Aorta (tissue), 5 donors: ENCODE results near the gene FOCAD. TPM values are rescaled to one million over a fixed set of nuclear protein-coding genes. Genes with fewer than 3 reads are reported as not detected.

ENCODE experiments used
- ATAC-seq: fragments of 200-7000 bp; cut with Tn5 transposase; one replicate; pipeline ENCODE4 v1.9.1; 2022; ENCODE audit warnings: moderate library complexity; ENCODE audit not compliant: low FRiP score
- DNase-seq, 2 donors: peaks; one replicate each; pipeline ENCODE4 v3.0.0-alpha.2; 2020
- H3K27ac ChIP-seq, 2 donors: one replicate each; pipeline ENCODE4 v1.5.1; 2013; ENCODE audit warnings: low read length in 2 of 2, mild to moderate bottlenecking in 2 of 2, moderate library complexity in 2 of 2, control low read depth in 1 of 2, inconsistent platforms in 1 of 2, low read depth in 1 of 2
- H3K27me3 ChIP-seq, 2 donors: one replicate each; pipeline ENCODE4 v1.6.1; 2013; ENCODE audit warnings: control low read depth in 1 of 2, low read length in 1 of 2, mild to moderate bottlenecking in 1 of 2, moderate library complexity in 1 of 2; ENCODE audit not compliant: insufficient read depth in 2 of 2, control insufficient read depth in 1 of 2
- H3K36me3 ChIP-seq, 2 donors: one replicate each; pipeline ENCODE4 v1.6.1; 2013; ENCODE audit warnings: control low read depth in 1 of 2, low read length in 1 of 2, mild to moderate bottlenecking in 1 of 2; ENCODE audit not compliant: insufficient read depth in 2 of 2, control insufficient read depth in 1 of 2
- H3K4me1 ChIP-seq, 2 donors: one replicate each; pipeline ENCODE4 v1.6.1; 2013; ENCODE audit warnings: low read length in 2 of 2, control low read depth in 1 of 2, mild to moderate bottlenecking in 1 of 2, moderate library complexity in 1 of 2; ENCODE audit not compliant: insufficient read depth in 2 of 2, control insufficient read depth in 1 of 2
- H3K4me3 ChIP-seq, 2 donors: one replicate each; pipeline ENCODE4 v1.5.1; 2013; ENCODE audit warnings: low read length in 2 of 2, control low read depth in 1 of 2, mild to moderate bottlenecking in 1 of 2
- H3K9me3 ChIP-seq: one replicate; pipeline ENCODE4 v1.6.1; 2013; ENCODE audit warnings: mild to moderate bottlenecking, low read length; ENCODE audit not compliant: control insufficient read depth
- WGBS, 2 donors: extraction: QIAGEN DNeasy Blood & Tissue Kit; methylation state at CpG; one replicate each; pipeline ENCODE4 v1.1.7; 2013; 5-methylcytosine and 5-hydroxymethylcytosine counted together
- intact Hi-C, 2 donors: fragments of 100-400 bp; cut with DNase I; formaldehyde crosslinking; loops; one replicate each; pipeline versions ENCODE4 v1.14.2 to v1.15.0; 2022
- polyA plus RNA-seq, 2 donors: library from polyadenylated mRNA; stranded (reverse); fragments of 200-250 nt; gene quantifications; one replicate each; pipeline ENCODE4 v1.2.3, GENCODE V29; 2013
- total RNA-seq, 2 donors: library from RNA; stranded (reverse); fragmentation: NEBNext Ultra II Directional; extraction: Animal tissue kit (Norgen Biotek cat#: 25700); gene quantifications; one replicate each; pipeline ENCODE4 v1.2.1, GENCODE V29; 2021
- donor health status: healthy with polysubstance abuse.
- donor health status: Bipolar disorder and iron deficiency.
- donor health status: DM: no; HTN: no; CAD: no.
- donor health status: DM: no; HTN: no; CAD: no.
- donor health status: DM: yes; HTN: yes; CAD: no.

The FOCAD gene
- total and polyA plus RNA-seq, 4 donors = 7.3 to 30.4 (median 17.2) TPM

GRCh38 chr9:20689833-20690232 lies 5.8 kb downstream of the FOCAD start:
- WGBS, 2 donors = 95% methylated on average over 2 of the region's 2 CpGs
- DNase-seq = no peak
- intact Hi-C loops = no loop called here
- H3K27ac ChIP-seq = no peak overlapping the region
- no peaks in the 10 kb centered on the region for H3K9me3 ChIP-seq
- no peaks in the 10 kb centered on the region for H3K36me3 ChIP-seq
- H3K4me1 ChIP-seq = peaks cover 1 to 3% of the 10 kb centered on the region in 2 donors
- H3K4me3 ChIP-seq = no peak overlapping the region
- ATAC-seq = no peak
- H3K27me3 ChIP-seq = no peaks in the 10 kb centered on the region

DNA sequence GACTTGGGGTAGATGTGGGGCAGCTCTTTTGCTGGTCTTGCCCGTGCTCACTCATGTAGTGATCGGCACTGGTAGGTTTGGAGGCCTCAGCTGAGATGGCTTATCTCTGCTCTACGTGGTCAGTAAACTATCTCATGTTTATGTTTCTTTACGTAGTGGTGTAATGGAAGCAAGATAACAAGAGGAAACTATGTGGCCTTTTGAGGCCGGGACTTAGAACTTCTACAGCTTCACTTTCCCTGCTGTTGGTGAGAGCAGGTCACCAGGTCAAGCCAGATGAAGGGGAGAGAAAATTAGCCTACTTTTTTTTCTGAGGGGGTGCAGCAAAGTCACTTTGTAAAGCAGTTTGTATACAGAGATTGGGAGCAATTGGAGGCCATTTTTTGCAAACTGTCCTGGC lies 8.5 kb downstream of the FOCAD start:
- DNase-seq = no peak
- no peaks in the 10 kb centered on the region for H3K9me3 ChIP-seq
- H3K27me3 ChIP-seq = no peaks in the 10 kb centered on the region
- peaks cover 0 to 1% of the 10 kb centered on the region in 2 donors for H3K4me1 ChIP-seq
- intact Hi-C loops = no loop called here
- H3K4me3 ChIP-seq = no peak overlapping the region
- no peaks in the 10 kb centered on the region for H3K36me3 ChIP-seq
- no peak overlapping the region for H3K27ac ChIP-seq
- 66 to 73% methylated on average over 5 of the region's 5 CpGs for WGBS, 2 donors
- ATAC-seq = no peak

DNA sequence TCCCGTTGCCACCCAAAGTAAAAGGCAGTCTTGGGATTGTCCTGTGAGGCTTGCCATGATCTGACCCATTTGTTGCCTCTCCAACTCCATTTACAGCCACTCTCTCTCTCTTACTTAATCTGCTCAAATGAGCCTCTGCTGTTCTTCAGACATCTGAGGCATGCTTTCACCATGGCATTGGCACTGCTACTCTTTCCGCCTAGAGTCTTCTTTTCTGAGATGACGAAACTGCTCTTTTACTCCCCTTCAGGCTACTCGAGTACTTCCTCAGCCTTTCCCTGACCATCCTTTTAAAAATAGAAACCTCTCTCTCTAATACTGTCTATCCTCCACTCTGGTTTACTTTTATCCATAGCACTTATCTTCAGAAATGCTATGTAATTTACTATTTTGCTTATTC lies 9.0 kb downstream of the FOCAD start:
- Histone ChIP-seq H3K4me1 (peaks cover 0 to 1% of the 10 kb centered on the region in 2 donors), H3K36me3 (no peaks in the 10 kb centered on the region), H3K4me3 (no peak overlapping the region), H3K27ac (no peak overlapping the region), H3K27me3 (no peaks in the 10 kb centered on the region), H3K9me3 (no peaks in the 10 kb centered on the region)
- DNase-seq (no peak), ATAC-seq (no peak)
- 87 to 91% methylated on average over 4 of the region's 4 CpGs for WGBS, 2 donors
- intact Hi-C loops = no loop called here

GRCh38 chr9:20694248-20694647 lies 10.2 kb downstream of the FOCAD start:
- ATAC-seq (no peak), DNase-seq (no peak)
- no peaks in the 10 kb centered on the region for H3K27me3 ChIP-seq
- no peak overlapping the region for H3K27ac ChIP-seq
- intact Hi-C loops = no loop called here
- no peak overlapping the region for H3K4me3 ChIP-seq
- peaks cover 0 to 1% of the 10 kb centered on the region in 2 donors for H3K4me1 ChIP-seq
- no peaks in the 10 kb centered on the region for H3K36me3 ChIP-seq
- H3K9me3 ChIP-seq = no peaks in the 10 kb centered on the region

DNA sequence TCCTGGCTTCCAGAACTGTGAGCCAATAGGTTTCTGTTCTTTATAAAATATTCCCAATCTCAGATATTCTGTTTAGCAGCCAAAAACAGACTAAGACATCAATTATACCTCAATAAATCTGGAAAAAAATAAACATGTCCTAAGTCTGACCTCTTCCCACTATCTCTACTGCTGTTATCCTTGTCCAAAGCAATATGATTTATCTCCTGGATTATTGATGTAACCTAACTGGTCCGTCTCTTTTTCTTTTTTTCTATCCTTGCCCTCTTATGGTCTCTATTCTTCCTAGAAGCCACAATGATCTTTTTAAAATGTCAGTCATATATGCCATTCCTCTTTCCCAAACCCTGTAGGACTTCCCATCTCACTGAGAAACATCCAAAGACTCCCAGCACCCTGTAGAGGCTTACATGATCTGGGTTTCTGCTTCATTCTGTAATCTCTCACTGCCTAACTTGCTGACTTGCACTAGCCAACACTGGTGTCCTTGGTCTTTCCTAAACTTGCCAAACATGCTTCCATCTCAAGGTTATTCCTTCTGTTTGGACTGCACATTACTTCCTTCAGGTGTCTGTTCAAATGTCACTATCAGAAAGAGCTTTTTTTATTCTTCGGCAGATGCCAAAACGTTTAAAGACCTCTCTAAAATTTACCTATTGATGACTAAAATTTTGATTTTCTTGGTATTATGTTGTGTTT lies 13.1 kb downstream of the FOCAD start:
- no peak overlapping the region for H3K4me3 ChIP-seq
- H3K4me1 ChIP-seq = peaks cover 0 to 6% of the 10 kb centered on the region in 2 donors
- intact Hi-C loops = no loop called here
- H3K9me3 ChIP-seq = no peaks in the 10 kb centered on the region
- no peak for ATAC-seq
- no peak for DNase-seq
- WGBS, 2 donors = 86 to 89% methylated on average over 3 of the region's 3 CpGs
- no peaks in the 10 kb centered on the region for H3K36me3 ChIP-seq
- no peak overlapping the region for H3K27ac ChIP-seq
- no peaks in the 10 kb centered on the region for H3K27me3 ChIP-seq

DNA sequence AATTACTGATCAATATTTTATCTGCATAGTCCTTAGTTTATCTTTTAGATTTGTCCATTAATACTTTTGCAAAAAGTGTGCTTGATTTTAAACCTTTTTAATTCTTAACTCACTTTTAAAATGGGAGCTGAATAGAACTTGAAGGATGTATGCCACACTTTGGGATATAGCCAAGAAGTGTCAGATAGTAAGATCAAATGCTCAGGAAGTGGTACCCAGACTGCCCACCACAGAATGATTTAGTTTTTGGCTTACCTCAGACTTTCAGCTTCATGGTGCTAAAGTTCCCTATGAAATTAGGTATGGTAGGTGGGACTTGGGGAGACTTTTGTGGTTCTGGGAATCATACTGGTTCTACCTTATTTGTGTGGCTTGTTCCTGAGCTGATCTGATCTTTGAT lies 14.7 kb downstream of the FOCAD start:
- intact Hi-C loops = no loop called here
- Histone ChIP-seq H3K27ac (no peak overlapping the region), H3K36me3 (no peaks in the 10 kb centered on the region), H3K4me1 (peaks cover 0 to 5% of the 10 kb centered on the region in 2 donors), H3K27me3 (no peaks in the 10 kb centered on the region), H3K4me3 (no peak overlapping the region), H3K9me3 (no peaks in the 10 kb centered on the region)
- no peak for DNase-seq
- ATAC-seq = no peak

DNA sequence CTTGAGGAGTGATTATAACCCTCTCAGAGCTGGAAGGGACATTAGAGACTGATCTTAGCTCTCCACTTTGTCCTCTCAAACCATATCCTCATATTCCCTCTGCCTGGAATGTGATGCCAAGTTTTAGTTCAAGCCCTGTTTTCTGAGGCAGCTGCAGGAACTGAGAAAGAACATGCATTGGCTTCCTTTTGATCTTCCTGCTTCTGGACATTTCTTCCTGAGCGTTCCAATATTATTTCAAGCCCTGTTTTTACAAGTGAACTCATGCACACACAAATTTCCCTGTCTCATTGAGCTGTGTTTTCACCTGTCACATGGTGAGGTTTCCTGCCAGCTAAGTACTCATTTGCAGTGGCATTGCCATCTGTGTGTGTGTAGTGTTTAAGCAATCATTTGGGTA lies 17.0 kb downstream of the FOCAD start:
- Histone ChIP-seq H3K9me3 (no peaks in the 10 kb centered on the region), H3K27ac (no peak overlapping the region), H3K27me3 (no peaks in the 10 kb centered on the region), H3K36me3 (no peaks in the 10 kb centered on the region), H3K4me3 (no peak overlapping the region), H3K4me1 (peaks cover 0 to 5% of the 10 kb centered on the region in 2 donors)
- ATAC-seq (no peak), DNase-seq (no peak)
- intact Hi-C loops = no loop called here
- 1 to 5% methylated on average over 1 of the region's 1 CpG for WGBS, 2 donors

- H3K4me1 ChIP-seq = peaks cover 0 to 7% of the 10 kb centered on the region in 2 donors
- 94 to 96% methylated on average over 4 of the region's 4 CpGs for WGBS, 2 donors
- no peaks in the 10 kb centered on the region for H3K27me3 ChIP-seq
- H3K36me3 ChIP-seq = no peaks in the 10 kb centered on the region
- intact Hi-C loops = no loop called here
- H3K4me3 ChIP-seq = no peak overlapping the region
- DNase-seq (no peak), ATAC-seq (no peak)
- H3K27ac ChIP-seq = no peak overlapping the region
- H3K9me3 ChIP-seq = no peaks in the 10 kb centered on the region
Measured at GRCh38 chr9:20702570-20702969, 18.5 kb downstream of the FOCAD start.

- H3K27me3 ChIP-seq = no peaks in the 10 kb centered on the region
- H3K4me3 ChIP-seq = no peak overlapping the region
- DNase-seq = no peak
- no peaks in the 10 kb centered on the region for H3K9me3 ChIP-seq
- no peak for ATAC-seq
- WGBS, 2 donors = 94 to 96% methylated on average over 3 of the region's 3 CpGs
- no peaks in the 10 kb centered on the region for H3K36me3 ChIP-seq
- intact Hi-C loops = no loop called here
- H3K27ac ChIP-seq = no peak overlapping the region
- peaks cover 0 to 7% of the 10 kb centered on the region in 2 donors for H3K4me1 ChIP-seq
Measured at GRCh38 chr9:20703146-20703545, 19.1 kb downstream of the FOCAD start.
